Smooth muscle cell (in vitro differentiated cells): ENCODE measurements around the gene GLIPR1L1. TPM values are rescaled to one million over a fixed set of nuclear protein-coding genes. Genes with fewer than 3 reads are reported as not detected.

Source experiments
- DNase-seq: peaks from one replicate; lab custom pipeline; 2025; ENCODE audit not compliant: unreplicated experiment; lab: John Stamatoyannopoulos, UW
- H2AFZ ChIP-seq: fragments of 200-600 bp; sonication (generic); 2 replicates; pipeline ENCODE4 v1.6.0; 2016; ENCODE audit warnings: antibody characterized with exemption, low read depth, mild to moderate bottlenecking
- H3F3A ChIP-seq: fragments of 200-600 bp; sonication (generic); 2 replicates; pipeline ENCODE4 v1.6.0; 2017; ENCODE audit warnings: antibody characterized with exemption, low read depth
- H3K27ac ChIP-seq: fragments of 200-600 bp; sonication (generic); 2 replicates; pipeline ENCODE4 v1.5.1; 2016; ENCODE audit warnings: low read depth, mild to moderate bottlenecking
- H3K27me3 ChIP-seq: fragments of 200-600 bp; sonication (generic); 2 replicates; pipeline ENCODE4 v1.6.1; 2016; ENCODE audit warnings: low read depth, mild to moderate bottlenecking
- H3K36me3 ChIP-seq: fragments of 200-600 bp; sonication (generic); 2 replicates; pipeline ENCODE4 v1.5.1; 2016; ENCODE audit warnings: low read depth
- H3K4me1 ChIP-seq: fragments of 200-600 bp; sonication (generic); 2 replicates; pipeline ENCODE4 v1.5.1; 2016; ENCODE audit warnings: low read depth
- H3K4me2 ChIP-seq: fragments of 200-600 bp; sonication (generic); 2 replicates; pipeline ENCODE4 v1.6.0; 2016; ENCODE audit warnings: mild to moderate bottlenecking
- H3K4me3 ChIP-seq: fragments of 200-600 bp; sonication (generic); 2 replicates; pipeline ENCODE4 v1.5.1; 2016; ENCODE audit warnings: mild to moderate bottlenecking
- H3K79me2 ChIP-seq: fragments of 200-600 bp; sonication (generic); 2 replicates; pipeline ENCODE4 v1.6.0; 2016; ENCODE audit warnings: low read depth, mild to moderate bottlenecking
- H3K9ac ChIP-seq: fragments of 200-600 bp; sonication (generic); 2 replicates; pipeline ENCODE4 v1.6.0; 2016; ENCODE audit warnings: low read depth
- H3K9me3 ChIP-seq: fragments of 200-600 bp; sonication (generic); replicated peaks from 2 replicates; pipeline ENCODE4 v1.5.1; 2016; ENCODE audit warnings: low read depth
- H4K20me1 ChIP-seq: fragments of 200-600 bp; sonication (generic); 2 replicates; pipeline ENCODE4 v1.6.0; 2016; ENCODE audit warnings: low read depth
- CTCF ChIP-seq: fragments of 200-600 bp; sonication (generic); IDR thresholded peaks from 2 replicates; pipeline ENCODE4 v1.5.1; 2017; ENCODE audit warnings: borderline replicate concordance, mild to moderate bottlenecking, antibody characterized with exemption; ENCODE audit not compliant: insufficient read depth, poor library complexity, severe bottlenecking
- WGBS: methylation state at CpG from one replicate; pipeline ENCODE4 v1.1.7; 2016; ENCODE audit warnings: low lambda C conversion rate; 5-methylcytosine and 5-hydroxymethylcytosine counted together
- polyA plus RNA-seq: library from polyadenylated mRNA; unstranded; fragments of >200 nt; fragmentation: Nextera tagmentation; extraction: Ambion mirVana; gene quantifications from 2 replicates; pipeline ENCODE4 v1.2.1, GENCODE V29; 2016
- total RNA-seq: library from RNA; depleted of rRNA; stranded (reverse); fragments of >200 nt; gene quantifications from 2 replicates; pipeline ENCODE4 v1.2.3, GENCODE V29; 2014

The GLIPR1L1 gene
- total and polyA plus RNA-seq, 2 experiments from 2014 or later, result not detected

- no peaks in the 10 kb centered on the region for H3K9me3 ChIP-seq
- no peaks in the 10 kb centered on the region for H4K20me1 ChIP-seq
- H3K4me2 ChIP-seq, result no peak overlapping the region
- no peaks in the 10 kb centered on the region for H3K36me3 ChIP-seq
- H3K79me2 ChIP-seq, result no peaks in the 10 kb centered on the region
- 95% methylated on average over 56 of the region's 56 CpGs for WGBS
- H3K4me1 ChIP-seq, result no peaks in the 10 kb centered on the region
- H3K27me3 ChIP-seq, result no peaks in the 10 kb centered on the region
- no peak overlapping the region for H3K27ac ChIP-seq
- DNase-seq, result no peak
- H3K9ac ChIP-seq, result no peak overlapping the region
- H3K4me3 ChIP-seq, result no peak overlapping the region
- H3F3A ChIP-seq, result no peaks in the 10 kb centered on the region
- TF ChIP-seq CTCF, result no peak
- H2AFZ ChIP-seq, result no peak overlapping the region
These were observed 28.8 kb upstream of the GLIPR1L1 start for GRCh38 chr12:75305412-75306332.

- H3K27ac ChIP-seq, result no peak overlapping the region
- H3K4me1 ChIP-seq, result no peaks in the 10 kb centered on the region
- no peaks in the 10 kb centered on the region for H3K79me2 ChIP-seq
- TF ChIP-seq CTCF, result no peak
- H2AFZ ChIP-seq, result no peak overlapping the region
- no peaks in the 10 kb centered on the region for H3K27me3 ChIP-seq
- no peaks in the 10 kb centered on the region for H4K20me1 ChIP-seq
- H3K36me3 ChIP-seq, result no peaks in the 10 kb centered on the region
- H3K9ac ChIP-seq, result no peak overlapping the region
- H3F3A ChIP-seq, result no peaks in the 10 kb centered on the region
- H3K4me2 ChIP-seq, result no peak overlapping the region
- 95% methylated on average over 2 of the region's 2 CpGs for WGBS
- no peak for DNase-seq
- H3K4me3 ChIP-seq, result no peak overlapping the region
- H3K9me3 ChIP-seq, result no peaks in the 10 kb centered on the region
These were observed 26.2 kb upstream of the GLIPR1L1 start for GRCh38 chr12:75308279-75308678.

GRCh38 chr12:75311369-75311768 is 23.1 kb upstream of the GLIPR1L1 start:
- H3F3A ChIP-seq, result no peaks in the 10 kb centered on the region
- no peak for DNase-seq
- 92% methylated on average over 3 of the region's 3 CpGs for WGBS

More at GRCh38 chr12:75311369-75311768, 23.1 kb upstream of the GLIPR1L1 start:
- Histone ChIP-seq H3K9ac (no peak overlapping the region), H3K4me3 (no peak overlapping the region), H3K4me2 (no peak overlapping the region), H3K4me1 (no peaks in the 10 kb centered on the region), H3K27ac (no peak overlapping the region), H4K20me1 (no peaks in the 10 kb centered on the region), H3K79me2 (no peaks in the 10 kb centered on the region), H3K36me3 (no peaks in the 10 kb centered on the region), H3K27me3 (no peaks in the 10 kb centered on the region), H2AFZ (no peak overlapping the region), H3K9me3 (no peaks in the 10 kb centered on the region)
- no peak for TF ChIP-seq CTCF
